ENCODE measurements around the gene IGFLR1. TPM values are rescaled to one million over a fixed set of nuclear protein-coding genes. Genes with fewer than 3 reads are reported as not detected.

IGFLR1 gene
- total and polyA plus RNA-seq, 4 experiments from 2014 or later = 93.9 to 124 (median 109) TPM

- intact Hi-C loops (cut with micrococcal nuclease) = no loop called here
- Mint-ChIP-seq H3K4me3 (peak overlapping the region; percentile 90 to 97 (median 92)), H3K9me3 (peaks cover 0 to 1% (median 0%) of the 10 kb centered on the region in 8 donors), H3K27me3 (no peaks in the 10 kb centered on the region), H3K36me3 (peaks cover 8 to 27% of the 10 kb centered on the region in 2 donors), H3K4me1 (peaks cover 32 to 63% (median 43%) of the 10 kb centered on the region in 4 donors), H3K27ac (peak overlapping the region; percentile 78 to 96 (median 92))
- peak; percentile 37 to 59 (median 47) for DNase-seq
- peaks cover 45% of the 10 kb centered on the region for H3K4me1 ChIP-seq (ENCODE audit: insufficient read depth, low read length)
- H3K4me3 ChIP-seq (ENCODE audit: low read length in 2 of 2) = peak overlapping the region; percentile 17 to 78
- H3K9me3 ChIP-seq (ENCODE audit: control insufficient read depth in 1 of 2, low read length in 2 of 2) = no peaks in the 10 kb centered on the region
- H3K36me3 ChIP-seq (ENCODE audit: insufficient read depth, low read length) = peaks cover 26% of the 10 kb centered on the region
- H3K27me3 ChIP-seq (ENCODE audit: insufficient read depth, low read length) = no peaks in the 10 kb centered on the region
- ChIA-PET CTCF (ENCODE audit: partially characterized antibody) (interaction anchor here (0.7 to 1.9 kb wide), 4 partner anchors 18 to 26 kb away, joined by 3 to 6 read pairs (median 4); no protein-coding TSS in a partner anchor), POLR2A (ENCODE audit: partially characterized antibody) (interaction anchor here (0.7 to 4.4 kb wide), 10 partner anchors 9 to 182 kb away, joined by 3 to 51 read pairs (median 14); partner anchors contain the start of genes IGFLR1, LIN37, NFKBID and PSENEN)
- peak overlapping the region; percentile 65 for H3K27ac ChIP-seq (ENCODE audit: low read depth, low read length)
Measured at GRCh38 chr19:35718345-35719041, 23.8 kb downstream of the IGFLR1 start.

- H3K36me3 ChIP-seq (ENCODE audit: insufficient read depth, low read length) = peaks cover 19% of the 10 kb centered on the region
- no peaks in the 10 kb centered on the region for H3K9me3 ChIP-seq (ENCODE audit: control insufficient read depth in 1 of 2, low read length in 2 of 2)
- Mint-ChIP-seq H3K4me1 (peaks cover 38 to 70% (median 49%) of the 10 kb centered on the region in 4 donors), H3K36me3 (peaks cover 4 to 22% of the 10 kb centered on the region in 2 donors), H3K4me3 (peak within 1 kb of the TSS; percentile 91 to 99 (median 94)), H3K27me3 (no peaks in the 10 kb centered on the region), H3K9me3 (peaks cover 0 to 1% (median 0%) of the 10 kb centered on the region in 8 donors), H3K27ac (peak within 1 kb of the TSS; percentile 90 to 99 (median 94))
- H3K27ac ChIP-seq (ENCODE audit: low read depth, low read length) = peak within 1 kb of the TSS; percentile 71
- intact Hi-C loops (cut with micrococcal nuclease) = loop anchor here (1.0 kb wide), 12 partner anchors 16 to 336 kb away; partner anchors contain the start of genes COX6B1, NFKBID, PROSER3 and PSENEN
- H3K4me1 ChIP-seq (ENCODE audit: insufficient read depth, low read length) = peaks cover 51% of the 10 kb centered on the region
- POLR2A ChIA-PET (ENCODE audit: partially characterized antibody) = interaction anchor here (0.8 to 4.4 kb wide), 9 partner anchors 10 to 183 kb away, joined by 3 to 51 read pairs (median 15); partner anchors contain the start of genes IGFLR1, LIN37, NFKBID and PSENEN
- CTCF ChIA-PET (ENCODE audit: partially characterized antibody) = interaction anchor here (1.3 to 1.9 kb wide), 2 partner anchors 19 to 22 kb away, joined by 5 to 6 read pairs; no protein-coding TSS in a partner anchor
- H3K27me3 ChIP-seq (ENCODE audit: insufficient read depth, low read length) = no peaks in the 10 kb centered on the region
- H3K4me3 ChIP-seq (ENCODE audit: low read length in 2 of 2) = peak within 1 kb of the TSS; percentile 78 to 81
- no peak for DNase-seq
Measured at GRCh38 chr19:35717665-35718344, 24.4 kb downstream of the IGFLR1 start, which contains the start of gene KMT2B. Gene KMT2B, plus strand, starts transcription at chr19:35718003. Its CDS starts 16 bp downstream, at chr19:35718019.

GRCh38 chr19:35716801-35717664, 25.2 kb downstream of the IGFLR1 start:
- Mint-ChIP-seq H3K36me3 (peaks cover 4 to 14% of the 10 kb centered on the region in 2 donors), H3K27ac (peak overlapping the region; percentile 90 to 99 (median 94)), H3K9me3 (peaks cover 0 to 1% (median 0%) of the 10 kb centered on the region in 8 donors), H3K4me3 (peak overlapping the region; percentile 91 to 99 (median 94)), H3K4me1 (peaks cover 44 to 71% (median 55%) of the 10 kb centered on the region in 4 donors), H3K27me3 (no peaks in the 10 kb centered on the region)
- H3K36me3 ChIP-seq (ENCODE audit: insufficient read depth, low read length) = peaks cover 12% of the 10 kb centered on the region
- CTCF ChIA-PET (ENCODE audit: partially characterized antibody) = interaction anchor here (1.9 to 6.0 kb wide), 2 partner anchors 23 kb away, joined by 6 to 54 read pairs; no protein-coding TSS in a partner anchor
- H3K27me3 ChIP-seq (ENCODE audit: insufficient read depth, low read length) = no peaks in the 10 kb centered on the region
- intact Hi-C loops (cut with micrococcal nuclease) = loop anchor here (1.0 kb wide), 12 partner anchors 15 to 337 kb away; partner anchors contain the start of genes COX6B1, NFKBID, PROSER3 and PSENEN
- peaks cover 59% of the 10 kb centered on the region for H3K4me1 ChIP-seq (ENCODE audit: insufficient read depth, low read length)
- H3K4me3 ChIP-seq (ENCODE audit: low read length in 2 of 2) = peak overlapping the region; percentile 68 to 81
- POLR2A ChIA-PET (ENCODE audit: partially characterized antibody) = interaction anchor here (1.5 to 6.3 kb wide), 9 partner anchors 10 to 183 kb away, joined by 4 to 61 read pairs (median 16); partner anchors contain the start of genes IGFLR1, LIN37, NFKBID and PSENEN
- peak; percentile 97 to 99 (median 98) for DNase-seq
- peak overlapping the region; percentile 71 for H3K27ac ChIP-seq (ENCODE audit: low read depth, low read length)
- no peaks in the 10 kb centered on the region for H3K9me3 ChIP-seq (ENCODE audit: control insufficient read depth in 1 of 2, low read length in 2 of 2)

- Mint-ChIP-seq H3K27ac (peak overlapping the region; percentile 90 to 99 (median 94)), H3K9me3 (peaks cover 0 to 1% (median 0%) of the 10 kb centered on the region in 8 donors), H3K4me3 (peak overlapping the region; percentile 91 to 99 (median 94)), H3K27me3 (no peaks in the 10 kb centered on the region), H3K4me1 (peaks cover 47 to 72% (median 59%) of the 10 kb centered on the region in 4 donors), H3K36me3 (peaks cover 4 to 8% of the 10 kb centered on the region in 2 donors)
- no peaks in the 10 kb centered on the region for H3K27me3 ChIP-seq (ENCODE audit: insufficient read depth, low read length)
- H3K9me3 ChIP-seq (ENCODE audit: control insufficient read depth in 1 of 2, low read length in 2 of 2) = no peaks in the 10 kb centered on the region
- peak in 2 of 5 donors; percentile 27 to 56 for DNase-seq
- H3K36me3 ChIP-seq (ENCODE audit: insufficient read depth, low read length) = peaks cover 4% of the 10 kb centered on the region
- H3K4me1 ChIP-seq (ENCODE audit: insufficient read depth, low read length) = peaks cover 68% of the 10 kb centered on the region
- peak overlapping the region; percentile 71 for H3K27ac ChIP-seq (ENCODE audit: low read depth, low read length)
- POLR2A ChIA-PET (ENCODE audit: partially characterized antibody) = interaction anchor here (0.6 to 6.3 kb wide), 7 partner anchors 10 to 32 kb away, joined by 3 to 61 read pairs (median 4); partner anchors contain the start of genes IGFLR1, LIN37, PSENEN and U2AF1L4
- H3K4me3 ChIP-seq (ENCODE audit: low read length in 2 of 2) = peak overlapping the region; percentile 68 to 81
- intact Hi-C loops (cut with micrococcal nuclease) = no loop called here
- CTCF ChIA-PET (ENCODE audit: partially characterized antibody) = interaction anchor here (0.7 to 6.0 kb wide), 6 partner anchors 13 to 206 kb away, joined by 3 to 54 read pairs (median 4); partner anchors contain the start of gene LIN37
Measured at GRCh38 chr19:35715981-35716800, 26.1 kb downstream of the IGFLR1 start.

- Histone ChIP-seq H3K9me3 (ENCODE audit: control insufficient read depth in 1 of 2, low read length in 2 of 2) (no peaks in the 10 kb centered on the region), H3K4me3 (ENCODE audit: low read length in 2 of 2) (peak overlapping the region; percentile 68 to 81), H3K4me1 (ENCODE audit: insufficient read depth, low read length) (peaks cover 76% of the 10 kb centered on the region), H3K27me3 (ENCODE audit: insufficient read depth, low read length) (no peaks in the 10 kb centered on the region), H3K36me3 (ENCODE audit: insufficient read depth, low read length) (peaks cover 3% of the 10 kb centered on the region), H3K27ac (ENCODE audit: low read depth, low read length) (peak overlapping the region; percentile 71)
- intact Hi-C loops (cut with micrococcal nuclease) = no loop called here
- Mint-ChIP-seq H3K27ac (peak overlapping the region in 6 of 7 donors; percentile 61 to 99 (median 92)), H3K4me3 (peak overlapping the region in 3 of 8 donors; percentile 92 to 99 (median 94)), H3K27me3 (no peaks in the 10 kb centered on the region), H3K9me3 (peaks cover 0 to 1% (median 0%) of the 10 kb centered on the region in 8 donors), H3K36me3 (peaks cover 4 to 7% of the 10 kb centered on the region in 2 donors), H3K4me1 (peaks cover 51 to 80% (median 66%) of the 10 kb centered on the region in 4 donors)
- DNase-seq = no peak
- ChIA-PET POLR2A (ENCODE audit: partially characterized antibody) (interaction anchor here (1.0 to 6.3 kb wide), 6 partner anchors 9 to 33 kb away, joined by 3 to 61 read pairs (median 4); partner anchors contain the start of genes IGFLR1, LIN37 and ZBTB32), CTCF (ENCODE audit: partially characterized antibody) (interaction anchor here (0.6 to 6.0 kb wide), 7 partner anchors 12 to 206 kb away, joined by 3 to 54 read pairs (median 4); partner anchors contain the start of gene LIN37)
Measured at GRCh38 chr19:35715355-35715809, 26.9 kb downstream of the IGFLR1 start.

Data from CD4-positive, alpha-beta memory T cell (primary cell).